Ovary (tissue), 9 donors: ENCODE data around the gene LTF. TPM values are rescaled to one million over a fixed set of nuclear protein-coding genes. Genes with fewer than 3 reads are reported as not detected.

Experiments used
- DNase-seq, 5 donors: peaks; one replicate each; pipeline ENCODE4 v3.0.0-alpha.2; 2019 to 2020
- H3K27ac ChIP-seq, 2 donors: fragments of 200-600 bp; one replicate each; pipeline versions ENCODE4 v1.5.1 to v1.8.0; 2019 to 2022
- H3K27me3 ChIP-seq: fragments of 200-600 bp; one replicate; pipeline ENCODE4 v1.8.0; 2022
- H3K36me3 ChIP-seq: fragments of 200-600 bp; sonication (generic); one replicate; pipeline ENCODE4 v1.5.1; 2019
- H3K4me1 ChIP-seq: one replicate; pipeline ENCODE4 v1.8.1; 2013; ENCODE audit warnings: mild to moderate bottlenecking, moderate library complexity; ENCODE audit not compliant: insufficient read depth
- H3K4me3 ChIP-seq: fragments of 200-600 bp; sonication (generic); one replicate; pipeline ENCODE4 v1.5.1; 2017
- H3K9me3 ChIP-seq, 2 donors: fragments of 200-600 bp in 1 of 2; sonication (generic) in 1 of 2; one replicate each; pipeline versions ENCODE4 v1.5.1 to v1.8.1; 2013 to 2019; ENCODE audit warnings: mild to moderate bottlenecking in 1 of 2, moderate library complexity in 1 of 2
- EP300 ChIP-seq: sonication (generic); formaldehyde crosslinking; IDR thresholded peaks from one replicate; pipeline ENCODE4 v1.6.1; 2017; ENCODE audit warnings: antibody characterized with exemption
- POLR2A ChIP-seq: fragments of 450-650 bp; IDR thresholded peaks from one replicate; pipeline ENCODE4 v1.6.1; 2017; ENCODE audit warnings: antibody characterized with exemption, mild to moderate bottlenecking, moderate library complexity
- WGBS, 3 donors: extraction: QIAGEN DNeasy Blood & Tissue Kit in 1 of 3; methylation state at CpG; one replicate each; pipeline versions ENCODE4 v1.1.5 to v1.1.7; 2013 to 2017; 5-methylcytosine and 5-hydroxymethylcytosine counted together
- intact Hi-C, 4 donors: fragments of 100-400 bp; cut with DNase I; formaldehyde crosslinking; loops; one replicate each; pipeline versions ENCODE4 v1.11.0 to v1.15.1; 2022 to 2023
- polyA plus RNA-seq, 2 donors: library from polyadenylated mRNA; stranded (reverse); fragments of 200-250 nt in 1 of 2; fragments of 350-450 nt in 1 of 2; fragmentation: Illumina TruSeq in 1 of 2; extraction: RNeasy Lipid Tissue Mini Kit (QIAGEN cat#74804) in 1 of 2; gene quantifications; one replicate each; pipeline ENCODE4 v1.2.3, GENCODE V29; 2013 to 2014
- total RNA-seq, 7 donors: library from RNA; depleted of rRNA in 2 of 7; stranded (reverse); fragments of >200 nt in 2 of 7; fragmentation: NEBNext Ultra II Directional in 3 of 7; extraction: Animal tissue kit (Norgen Biotek cat#: 25700) in 3 of 7; gene quantifications; one replicate each; pipeline versions ENCODE4 v1.1.0 to v1.2.4, GENCODE V29; 2016 to 2023
- TF ChIP-seq, protein P1 (sequence below), 3 donors: fragments of 450-650 bp in 2 of 3; fragments of 200-600 bp in 1 of 3; IDR thresholded peaks; one replicate each; pipeline versions ENCODE4 v1.5.1 to v1.8.0; 2016 to 2022; ENCODE audit warnings: antibody characterized with exemption in 3 of 3, mild to moderate bottlenecking in 1 of 3
- donor health status: DM: no; HTN: no; CAD: no; lungs with moderate emphysema.
- donor health status: DM: no; HTN: no; CAD: no.
- donor health status: Bipolar disorder and iron deficiency.
- donor health status: DM: yes; HTN: yes; CAD: no.
- donor health status: DM: no; HTN: no; CAD: no.
- donor health status: DM: yes; HTN: yes; CAD: no.

LTF gene
- total and polyA plus RNA-seq, 9 donors, result 0.56 to 23.7 (median 1.2) TPM

- no peak for DNase-seq
- Histone ChIP-seq H3K9me3 (no peaks in the 10 kb centered on the region), H3K27ac (no peak overlapping the region), H3K27me3 (no peaks in the 10 kb centered on the region), H3K4me3 (no peak overlapping the region), H3K36me3 (no peaks in the 10 kb centered on the region), H3K4me1 (no peaks in the 10 kb centered on the region)
- no peak for TF ChIP-seq EP300
- intact Hi-C loops, result no loop called here
- WGBS, 3 donors, result 24 to 48% (median 26%) methylated on average over 3 of the region's 3 CpGs
Measured at GRCh38 chr3:46506526-46506925, 41.8 kb upstream of the LTF start.

- Histone ChIP-seq H3K4me3 (no peak overlapping the region), H3K27ac (no peak overlapping the region), H3K36me3 (no peaks in the 10 kb centered on the region), H3K4me1 (no peaks in the 10 kb centered on the region), H3K27me3 (no peaks in the 10 kb centered on the region), H3K9me3 (no peaks in the 10 kb centered on the region)
- intact Hi-C loops, result no loop called here
- no peak for DNase-seq
- TF ChIP-seq POLR2A (no peak), EP300 (no peak)
- TF ChIP-seq, protein P1, sequence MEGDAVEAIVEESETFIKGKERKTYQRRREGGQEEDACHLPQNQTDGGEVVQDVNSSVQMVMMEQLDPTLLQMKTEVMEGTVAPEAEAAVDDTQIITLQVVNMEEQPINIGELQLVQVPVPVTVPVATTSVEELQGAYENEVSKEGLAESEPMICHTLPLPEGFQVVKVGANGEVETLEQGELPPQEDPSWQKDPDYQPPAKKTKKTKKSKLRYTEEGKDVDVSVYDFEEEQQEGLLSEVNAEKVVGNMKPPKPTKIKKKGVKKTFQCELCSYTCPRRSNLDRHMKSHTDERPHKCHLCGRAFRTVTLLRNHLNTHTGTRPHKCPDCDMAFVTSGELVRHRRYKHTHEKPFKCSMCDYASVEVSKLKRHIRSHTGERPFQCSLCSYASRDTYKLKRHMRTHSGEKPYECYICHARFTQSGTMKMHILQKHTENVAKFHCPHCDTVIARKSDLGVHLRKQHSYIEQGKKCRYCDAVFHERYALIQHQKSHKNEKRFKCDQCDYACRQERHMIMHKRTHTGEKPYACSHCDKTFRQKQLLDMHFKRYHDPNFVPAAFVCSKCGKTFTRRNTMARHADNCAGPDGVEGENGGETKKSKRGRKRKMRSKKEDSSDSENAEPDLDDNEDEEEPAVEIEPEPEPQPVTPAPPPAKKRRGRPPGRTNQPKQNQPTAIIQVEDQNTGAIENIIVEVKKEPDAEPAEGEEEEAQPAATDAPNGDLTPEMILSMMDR (IDR thresholded peaks at IDR 0.05), result no peak
- 80 to 85% (median 80%) methylated on average over 10 of the region's 10 CpGs for WGBS, 3 donors
Measured at GRCh38 chr3:46505953-46506352, 41.2 kb upstream of the LTF start.

DNA sequence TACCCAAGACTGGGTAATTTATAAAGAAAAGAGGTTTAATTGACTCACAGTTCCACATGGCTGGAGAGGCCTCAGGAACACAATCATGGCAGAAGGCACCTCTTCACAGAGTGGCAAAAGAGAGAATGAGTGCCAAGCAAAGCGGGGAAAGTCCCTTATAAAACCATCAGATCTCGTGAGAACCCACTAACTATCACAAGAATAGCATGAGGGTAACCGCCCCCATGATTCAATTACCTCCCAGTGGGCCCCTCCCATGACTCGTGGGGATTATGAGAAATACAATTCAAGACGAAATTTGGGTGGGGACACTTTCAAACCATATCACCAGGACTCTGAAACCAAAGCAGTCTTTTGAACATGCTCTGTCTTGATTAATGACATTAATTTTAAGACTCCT, 40.1 kb upstream of the LTF start:
- Histone ChIP-seq H3K9me3 (no peaks in the 10 kb centered on the region), H3K27ac (no peak overlapping the region), H3K36me3 (no peaks in the 10 kb centered on the region), H3K4me1 (no peaks in the 10 kb centered on the region), H3K27me3 (no peaks in the 10 kb centered on the region), H3K4me3 (no peak overlapping the region)
- DNase-seq, result no peak
- intact Hi-C loops, result no loop called here
- TF ChIP-seq, protein P1 (IDR thresholded peaks at IDR 0.05), result no peak
- no peak for TF ChIP-seq POLR2A
- WGBS, 3 donors, result 83 to 85% (median 84%) methylated on average over 5 of the region's 5 CpGs

DNA sequence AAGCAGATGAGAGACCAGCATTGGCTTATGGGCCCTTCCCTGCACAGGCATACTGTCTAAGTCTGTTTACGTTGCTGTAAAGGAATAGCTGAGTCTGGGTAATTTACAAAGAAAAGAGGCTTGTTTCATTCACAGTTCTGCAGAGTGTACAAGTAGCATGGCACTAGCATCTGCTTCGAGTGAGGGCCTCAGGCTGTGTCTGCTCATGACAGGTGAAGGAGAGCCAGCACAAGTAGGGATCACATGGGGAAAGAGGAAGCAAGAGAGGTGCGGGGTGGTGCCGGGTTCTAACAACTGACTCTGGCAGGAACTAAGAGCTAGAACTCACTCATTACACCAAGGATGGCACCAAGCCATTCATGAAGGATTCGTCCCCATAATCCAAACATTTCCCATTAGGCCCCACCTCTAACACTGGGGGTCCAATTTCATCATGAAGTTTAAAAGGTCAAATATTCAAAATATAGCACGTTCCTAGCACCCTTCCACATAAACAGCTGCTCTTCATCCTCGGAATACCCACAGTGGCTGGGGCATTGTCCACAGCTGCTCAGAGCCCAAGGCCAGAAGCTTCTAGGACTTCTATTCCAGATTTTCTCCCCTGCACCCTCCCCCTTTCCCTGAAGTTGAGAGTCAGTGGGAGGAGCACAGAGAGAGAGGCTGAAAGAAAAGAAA, 38.6 kb upstream of the LTF start:
- intact Hi-C loops, result no loop called here
- TF ChIP-seq EP300 (no peak), POLR2A (no peak)
- TF ChIP-seq, protein P1 (IDR thresholded peaks at IDR 0.05), result no peak

DNA sequence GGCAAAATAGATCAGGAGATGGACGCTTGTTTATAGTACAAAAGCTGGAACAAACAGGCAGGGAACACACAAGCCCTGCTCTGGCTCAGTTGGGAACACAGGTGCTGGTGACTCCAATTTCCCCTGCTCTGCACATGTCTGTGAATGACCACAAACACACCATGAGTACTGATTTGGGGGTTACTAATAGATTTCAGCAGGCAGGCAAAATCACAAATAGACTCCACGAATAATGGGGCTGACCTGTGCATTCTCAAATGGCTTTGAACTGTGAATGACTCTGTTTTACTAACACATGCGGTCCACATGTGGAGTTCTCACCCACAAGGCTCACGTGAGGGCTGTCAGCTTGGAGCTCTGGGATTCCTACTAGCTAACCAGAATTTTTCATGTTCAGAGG, 37.0 kb upstream of the LTF start:
- Histone ChIP-seq H3K27me3 (no peaks in the 10 kb centered on the region), H3K36me3 (no peaks in the 10 kb centered on the region), H3K4me1 (no peaks in the 10 kb centered on the region), H3K9me3 (no peaks in the 10 kb centered on the region), H3K27ac (no peak overlapping the region), H3K4me3 (no peak overlapping the region)
- intact Hi-C loops, result no loop called here
- DNase-seq, result no peak
- WGBS, 3 donors, result 71 to 79% (median 78%) methylated on average over 4 of the region's 4 CpGs
- TF ChIP-seq POLR2A (no peak), EP300 (no peak)
- TF ChIP-seq, protein P1 (IDR thresholded peaks at IDR 0.05), result no peak

More for the DNA sequence above, 38.6 kb upstream of the LTF start:
- 55 to 66% (median 57%) methylated on average over 7 of the region's 7 CpGs for WGBS, 3 donors
- DNase-seq, result no peak
- H3K4me1 ChIP-seq, result no peaks in the 10 kb centered on the region
- no peaks in the 10 kb centered on the region for H3K27me3 ChIP-seq
- no peaks in the 10 kb centered on the region for H3K9me3 ChIP-seq
- H3K4me3 ChIP-seq, result no peak overlapping the region
- no peaks in the 10 kb centered on the region for H3K36me3 ChIP-seq
- no peak overlapping the region for H3K27ac ChIP-seq
